Large intestine (tissue), 3 donors: ENCODE results near the gene BAZ1B. TPM values are rescaled to one million over a fixed set of nuclear protein-coding genes. Genes with fewer than 3 reads are reported as not detected.
A peak's percentile ranks its signal among the peaks of the same experiment; 100 is the strongest.

Experiments used
- DNase-seq, 2 donors: peaks; one replicate each; pipeline versions ENCODE4 v3.0.0 to v3.0.0-alpha.2; 2013
- H3K27ac ChIP-seq: one replicate; pipeline ENCODE4 v1.5.1; 2013; ENCODE audit warnings: low read length
- H3K27me3 ChIP-seq: 2 replicates; pipeline ENCODE4 v1.6.1; 2013; ENCODE audit warnings: low read length; ENCODE audit not compliant: control insufficient read depth, insufficient read depth
- H3K36me3 ChIP-seq: 2 replicates; pipeline ENCODE4 v1.6.1; 2013; ENCODE audit warnings: low read length; ENCODE audit not compliant: control insufficient read depth, insufficient read depth
- H3K4me1 ChIP-seq: one replicate; pipeline ENCODE4 v1.6.1; 2013; ENCODE audit warnings: low read length; ENCODE audit not compliant: control insufficient read depth, insufficient read depth
- H3K4me3 ChIP-seq: one replicate; pipeline ENCODE4 v1.5.1; 2013; ENCODE audit warnings: low read length
- H3K9me3 ChIP-seq: one replicate; pipeline ENCODE4 v1.6.1; 2013; ENCODE audit warnings: mild to moderate bottlenecking, low read depth, low read length, moderate library complexity; ENCODE audit not compliant: control insufficient read depth
- whole genome bisulfite sequencing: methylation state at CpG from one replicate; pipeline ENCODE4 v1.1.5; 2013; ENCODE audit warnings: low lambda C conversion rate; ENCODE audit not compliant: insufficient coverage; 5-methylcytosine and 5-hydroxymethylcytosine counted together
- polyA plus RNA-seq: library from polyadenylated mRNA; unstranded; fragments of 120-200 nt; gene quantifications from one replicate; pipeline ENCODE4 v1.2.1, GENCODE V29; 2013

The BAZ1B gene
- polyA plus RNA-seq, 1 donor: 37.3 TPM

- WGBS: 0% methylated on average over 3 of the region's 36 CpGs
- Histone ChIP-seq H3K36me3 (peaks cover 20% of the 10 kb centered on the region), H3K27me3 (no peaks in the 10 kb centered on the region), H3K27ac (peak overlapping the region; percentile 63), H3K4me1 (peaks cover 3% of the 10 kb centered on the region), H3K4me3 (peak overlapping the region; percentile 49), H3K9me3 (no peaks in the 10 kb centered on the region)
- DNase-seq: peak in 1 of 2 donors; percentile 39
Measured at GRCh38 chr7:73520673-73521635, 1.1 kb downstream of the BAZ1B start.

- no peaks in the 10 kb centered on the region for H3K27me3 ChIP-seq
- H3K27ac ChIP-seq: no peak overlapping the region
- DNase-seq: peak in 1 of 2 donors; percentile 16
- H3K4me3 ChIP-seq: peak overlapping the region; percentile 49
- no peaks in the 10 kb centered on the region for H3K9me3 ChIP-seq
- peaks cover 3% of the 10 kb centered on the region for H3K4me1 ChIP-seq
- WGBS: no CpG with 5 or more reads among the region's 18 CpGs
- H3K36me3 ChIP-seq: peaks cover 28% of the 10 kb centered on the region
Measured at GRCh38 chr7:73519867-73520672, 2.0 kb downstream of the BAZ1B start.

- no peak overlapping the region for H3K27ac ChIP-seq
- H3K36me3 ChIP-seq: peaks cover 39% of the 10 kb centered on the region
- H3K27me3 ChIP-seq: no peaks in the 10 kb centered on the region
- WGBS: no CpG with 5 or more reads among the region's 5 CpGs
- no peak for DNase-seq
- no peak overlapping the region for H3K4me3 ChIP-seq
- peaks cover 3% of the 10 kb centered on the region for H3K4me1 ChIP-seq
- H3K9me3 ChIP-seq: no peaks in the 10 kb centered on the region
Measured at GRCh38 chr7:73518470-73518869, 3.6 kb downstream of the BAZ1B start.

GRCh38 chr7:73517241-73517995 lies 4.7 kb downstream of the BAZ1B start:
- Histone ChIP-seq H3K27ac (no peak overlapping the region), H3K36me3 (peaks cover 43% of the 10 kb centered on the region), H3K4me3 (no peak overlapping the region), H3K9me3 (no peaks in the 10 kb centered on the region), H3K4me1 (no peaks in the 10 kb centered on the region), H3K27me3 (no peaks in the 10 kb centered on the region)
- WGBS: 100% methylated on average over 1 of the region's 6 CpGs
- DNase-seq: no peak

GRCh38 chr7:73515178-73515577 lies 6.9 kb downstream of the BAZ1B start:
- peaks cover 50% of the 10 kb centered on the region for H3K36me3 ChIP-seq
- WGBS: no CpG with 5 or more reads among the region's 3 CpGs
- H3K4me1 ChIP-seq: no peaks in the 10 kb centered on the region
- no peak overlapping the region for H3K4me3 ChIP-seq
- no peak for DNase-seq
- no peaks in the 10 kb centered on the region for H3K27me3 ChIP-seq
- H3K9me3 ChIP-seq: no peaks in the 10 kb centered on the region
- no peak overlapping the region for H3K27ac ChIP-seq

GRCh38 chr7:73512018-73512780 lies 9.9 kb downstream of the BAZ1B start:
- Histone ChIP-seq H3K4me3 (no peak overlapping the region), H3K27ac (no peak overlapping the region), H3K9me3 (no peaks in the 10 kb centered on the region), H3K36me3 (peaks cover 64% of the 10 kb centered on the region), H3K27me3 (no peaks in the 10 kb centered on the region), H3K4me1 (no peaks in the 10 kb centered on the region)
- DNase-seq: no peak
- WGBS: 97% methylated on average over 6 of the region's 8 CpGs

- Histone ChIP-seq H3K9me3 (no peaks in the 10 kb centered on the region), H3K4me1 (no peaks in the 10 kb centered on the region), H3K36me3 (peaks cover 62% of the 10 kb centered on the region), H3K4me3 (no peak overlapping the region), H3K27ac (no peak overlapping the region), H3K27me3 (no peaks in the 10 kb centered on the region)
- no peak for DNase-seq
- WGBS: 92% methylated on average over 2 of the region's 5 CpGs
Measured at GRCh38 chr7:73509463-73509862, 12.6 kb downstream of the BAZ1B start.

- Histone ChIP-seq H3K27me3 (no peaks in the 10 kb centered on the region), H3K36me3 (peaks cover 69% of the 10 kb centered on the region)
- no CpG with 5 or more reads among the region's 2 CpGs for WGBS
Measured at GRCh38 chr7:73507556-73507955, 14.5 kb downstream of the BAZ1B start.

GRCh38 chr7:73504920-73505319 lies 17.2 kb downstream of the BAZ1B start:
- Histone ChIP-seq H3K27me3 (no peaks in the 10 kb centered on the region), H3K9me3 (no peaks in the 10 kb centered on the region), H3K36me3 (peaks cover 76% of the 10 kb centered on the region), H3K4me3 (no peak overlapping the region), H3K27ac (no peak overlapping the region), H3K4me1 (no peaks in the 10 kb centered on the region)
- WGBS: no CpG with 5 or more reads among the region's 1 CpG
- DNase-seq: no peak

More at GRCh38 chr7:73507556-73507955, 14.5 kb downstream of the BAZ1B start:
- Histone ChIP-seq H3K4me3 (no peak overlapping the region), H3K27ac (no peak overlapping the region), H3K9me3 (no peaks in the 10 kb centered on the region), H3K4me1 (no peaks in the 10 kb centered on the region)
- no peak for DNase-seq
